SK-N-MC (cell line): ENCODE measurements around the gene PHF12.

Source experiments
- EZH2 ChIP-seq: fragments of 200-600 bp; sonication (generic); IDR thresholded peaks from one replicate; pipeline ENCODE4 v1.6.1; 2017; ENCODE audit warnings: antibody characterized with exemption
- FOXP2 ChIP-seq: optimal IDR thresholded peaks from 2 replicates; pipeline ENCODE3; 2011; ENCODE audit warnings: mild to moderate bottlenecking, moderate library complexity; ENCODE audit not compliant: insufficient read depth; ENCODE audit errors: extremely low read length, control extremely low read depth

DNA sequence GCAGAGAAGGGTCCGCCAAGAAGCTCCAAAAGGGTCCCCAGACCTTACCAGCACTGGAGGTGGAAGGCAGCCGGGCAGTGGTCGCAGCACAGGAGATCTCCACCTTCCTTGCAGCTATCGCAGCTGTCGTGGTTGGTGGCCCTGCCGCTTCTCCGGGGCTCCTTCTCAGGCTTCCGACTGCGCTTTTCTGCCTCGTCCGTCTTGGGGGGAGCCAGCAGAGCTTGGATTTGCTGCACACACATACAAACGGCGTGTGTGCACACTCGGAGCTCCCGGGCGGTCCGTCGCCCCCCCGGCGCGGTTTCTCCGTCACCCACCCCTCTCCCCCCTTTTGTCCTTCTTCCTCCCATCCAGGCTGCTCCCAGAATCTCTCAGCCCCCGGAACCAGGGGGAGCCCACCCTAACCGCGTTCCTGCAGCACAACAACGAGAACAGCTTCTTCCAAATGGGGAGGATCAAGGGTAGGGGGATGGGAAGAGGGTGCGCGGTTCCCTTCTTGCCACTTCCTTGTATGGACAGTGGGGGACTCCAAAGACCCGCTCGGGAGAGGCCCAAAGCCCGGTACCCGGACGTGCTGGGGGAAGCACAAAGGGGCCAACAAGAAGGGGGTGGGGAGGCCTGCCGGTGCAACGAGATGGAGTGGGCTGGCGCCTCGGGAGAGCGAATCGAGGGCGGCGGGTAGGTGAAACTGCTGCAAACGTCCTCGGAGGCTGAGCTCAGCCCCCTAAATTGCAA is 1.1 kb downstream of the PHF12 start:
- no peak for TF ChIP-seq EZH2
- TF ChIP-seq FOXP2 = no peak
